NCI-H1436 treated with DMSO at 0.1 percent for 48 hours (cell line): ENCODE data around the gene TLCD2.
"Not testable (repeated sequence)": the region's sequence is repeated elsewhere in the genome, so short reads cannot be mapped to it uniquely, and the experiment has no call there.

Experiments used
- DNase-seq: peaks from one replicate; lab custom pipeline; 2025; lab: John Stamatoyannopoulos, UW

The TLCD2 gene

GRCh38 chr17:1686086-1686485, 24.1 kb downstream of the TLCD2 start:
- DNase-seq: no peak

GRCh38 chr17:1684378-1685189, 25.6 kb downstream of the TLCD2 start, which contains the start of gene PRPF8:
PRPF8 (minus strand) TSS chr17:1684867; CDS start chr17:1684571, 296 bp downstream.
- peak; percentile 78 for DNase-seq

- DNase-seq: no peak
Observed at GRCh38 chr17:1683459-1683858, 26.7 kb downstream of the TLCD2 start.

GRCh38 chr17:1676401-1676800, 33.8 kb downstream of the TLCD2 start:
- DNase-seq: no peak

- DNase-seq: no peak
Observed at GRCh38 chr17:1673041-1673785, 37.0 kb downstream of the TLCD2 start.

- not testable (repeated sequence) for DNase-seq
Observed at GRCh38 chr17:1663934-1664333, 46.2 kb downstream of the TLCD2 start.

- DNase-seq: no peak
Observed at GRCh38 chr17:1661045-1661444, 49.1 kb downstream of the TLCD2 start.

GRCh38 chr17:1658100-1658499, 52.1 kb downstream of the TLCD2 start:
- DNase-seq: no peak

GRCh38 chr17:1653735-1654134, 56.4 kb downstream of the TLCD2 start:
- DNase-seq: no peak

- not testable (repeated sequence) for DNase-seq
Observed at GRCh38 chr17:1652794-1653193, 57.4 kb downstream of the TLCD2 start.
